T47D (cell line): Measurements from ENCODE around the gene PLAC1.

Experiments
- DNase-seq, 2 experiments: peaks; one replicate each; pipeline versions ENCODE4 v3.0.0 to v3.0.0-alpha.2; 2011 to 2012; ENCODE audit warnings: low read depth in 1 of 2, low spot score in 1 of 2
- JUND ChIP-seq: IDR thresholded peaks from 2 replicates; pipeline ENCODE4 v1.6.1; 2012; ENCODE audit warnings: low read depth
- in situ Hi-C: cut with HindIII; loops from 2 replicates; pipeline ENCODE4 v1.10.0; 2016; ENCODE audit warnings: low sequenced_read_pairs, low pct_unique_long_range_greater_than_20kb

Gene PLAC1

GRCh38 chrX:134580907-134581306 is 77.4 kb downstream of the PLAC1 start:
- no peak for DNase-seq
- in situ Hi-C loops = no loop called here
- TF ChIP-seq JUND = no peak

GRCh38 chrX:134573683-134574035 is 84.6 kb downstream of the PLAC1 start:
- no peak for DNase-seq
- in situ Hi-C loops = no loop called here
- TF ChIP-seq JUND = no peak

- no peak for TF ChIP-seq JUND
- DNase-seq = no peak
- in situ Hi-C loops = no loop called here
Observed at GRCh38 chrX:134572816-134573682, 85.2 kb downstream of the PLAC1 start.

GRCh38 chrX:134571796-134572195 is 86.5 kb downstream of the PLAC1 start:
- TF ChIP-seq JUND = no peak
- DNase-seq = no peak
- in situ Hi-C loops = no loop called here

GRCh38 chrX:134570899-134571298 is 87.4 kb downstream of the PLAC1 start:
- in situ Hi-C loops = no loop called here
- no peak for TF ChIP-seq JUND
- no peak for DNase-seq

- peak in 1 of 2 experiments; percentile 1 for DNase-seq
- in situ Hi-C loops = no loop called here
- no peak for TF ChIP-seq JUND
Observed at GRCh38 chrX:134570509-134570846, 87.8 kb downstream of the PLAC1 start.

GRCh38 chrX:134569306-134569705 is 89.0 kb downstream of the PLAC1 start:
- TF ChIP-seq JUND = no peak
- no peak for DNase-seq
- in situ Hi-C loops = no loop called here

GRCh38 chrX:134568285-134569016 is 89.8 kb downstream of the PLAC1 start:
- DNase-seq = no peak
- TF ChIP-seq JUND = no peak
- in situ Hi-C loops = no loop called here

GRCh38 chrX:134566506-134566905 is 91.8 kb downstream of the PLAC1 start:
- DNase-seq = no peak
- TF ChIP-seq JUND = no peak
- in situ Hi-C loops = no loop called here

GRCh38 chrX:134562002-134562401 is 96.3 kb downstream of the PLAC1 start:
- in situ Hi-C loops = no loop called here
- TF ChIP-seq JUND = no peak
- DNase-seq = no peak

GRCh38 chrX:134558133-134558532 is 100.1 kb downstream of the PLAC1 start:
- DNase-seq = no peak
- in situ Hi-C loops = no loop called here
- TF ChIP-seq JUND = no peak

GRCh38 chrX:134554291-134554690 is 104.0 kb downstream of the PLAC1 start:
- no peak for DNase-seq
- in situ Hi-C loops = no loop called here
- TF ChIP-seq JUND = no peak

GRCh38 chrX:134552351-134552750 is 105.9 kb downstream of the PLAC1 start:
- no peak for DNase-seq
- in situ Hi-C loops = no loop called here
- no peak for TF ChIP-seq JUND
